ENCODE measurements around the gene NT5C1A.

GRCh38 chr1:39625009-39625408 lies 46.9 kb downstream of the NT5C1A start:
- TF ChIP-seq, protein P1, sequence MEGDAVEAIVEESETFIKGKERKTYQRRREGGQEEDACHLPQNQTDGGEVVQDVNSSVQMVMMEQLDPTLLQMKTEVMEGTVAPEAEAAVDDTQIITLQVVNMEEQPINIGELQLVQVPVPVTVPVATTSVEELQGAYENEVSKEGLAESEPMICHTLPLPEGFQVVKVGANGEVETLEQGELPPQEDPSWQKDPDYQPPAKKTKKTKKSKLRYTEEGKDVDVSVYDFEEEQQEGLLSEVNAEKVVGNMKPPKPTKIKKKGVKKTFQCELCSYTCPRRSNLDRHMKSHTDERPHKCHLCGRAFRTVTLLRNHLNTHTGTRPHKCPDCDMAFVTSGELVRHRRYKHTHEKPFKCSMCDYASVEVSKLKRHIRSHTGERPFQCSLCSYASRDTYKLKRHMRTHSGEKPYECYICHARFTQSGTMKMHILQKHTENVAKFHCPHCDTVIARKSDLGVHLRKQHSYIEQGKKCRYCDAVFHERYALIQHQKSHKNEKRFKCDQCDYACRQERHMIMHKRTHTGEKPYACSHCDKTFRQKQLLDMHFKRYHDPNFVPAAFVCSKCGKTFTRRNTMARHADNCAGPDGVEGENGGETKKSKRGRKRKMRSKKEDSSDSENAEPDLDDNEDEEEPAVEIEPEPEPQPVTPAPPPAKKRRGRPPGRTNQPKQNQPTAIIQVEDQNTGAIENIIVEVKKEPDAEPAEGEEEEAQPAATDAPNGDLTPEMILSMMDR (IDR thresholded peaks at IDR 0.05) = no peak
- no peak for TF ChIP-seq EZH2 (IDR thresholded peaks at IDR 0.05; ENCODE audit: borderline replicate concordance, insufficient read depth, low read depth, low read length, poor library complexity, severe bottlenecking)
